SK-N-MC (cell line): Measurements from ENCODE around the gene KRT33B.

Experiments used
- DNase-seq: peaks from one replicate; pipeline ENCODE4 v3.0.0-alpha.2; 2011; ENCODE audit warnings: low read depth, low spot score
- H3K27ac ChIP-seq: fragments of 200-600 bp; sonication (generic); 2 replicates; pipeline ENCODE4 v1.5.1; 2016; ENCODE audit warnings: mixed run types
- H3K36me3 ChIP-seq: fragments of 200-600 bp; sonication (generic); 2 replicates; pipeline ENCODE4 v1.6.1; 2017; ENCODE audit warnings: antibody characterized with exemption, low read length, mixed read lengths; ENCODE audit not compliant: insufficient read depth
- H3K4me3 ChIP-seq: fragments of 200-600 bp; sonication (generic); 2 replicates; pipeline ENCODE4 v1.5.1; 2016
- H3K9ac ChIP-seq: fragments of 200-600 bp; sonication (generic); 2 replicates; pipeline ENCODE4 v1.8.0; 2017; ENCODE audit warnings: mixed run types, mixed read lengths; ENCODE audit not compliant: insufficient read length
- H3K9me3 ChIP-seq: fragments of 200-600 bp; sonication (generic); 2 replicates; pipeline ENCODE4 v1.6.1; 2017; ENCODE audit warnings: low read depth, mild to moderate bottlenecking, antibody characterized with exemption, low read length, moderate library complexity, mixed read lengths
- EZH2 ChIP-seq: fragments of 200-600 bp; sonication (generic); IDR thresholded peaks from one replicate; pipeline ENCODE4 v1.6.1; 2017; ENCODE audit warnings: antibody characterized with exemption
- FOXP2 ChIP-seq: optimal IDR thresholded peaks from 2 replicates; pipeline ENCODE3; 2011; ENCODE audit warnings: mild to moderate bottlenecking, moderate library complexity; ENCODE audit not compliant: insufficient read depth; ENCODE audit errors: extremely low read length, control extremely low read depth
- POLR2AphosphoS5 ChIP-seq: IDR thresholded peaks from 2 replicates; pipeline ENCODE4 v1.6.1; 2012; ENCODE audit warnings: mild to moderate bottlenecking, low read depth, low read length, borderline replicate concordance

The KRT33B gene

GRCh38 chr17:41334385-41335305, 35.0 kb downstream of the KRT33B start:
- H3K4me3 ChIP-seq, result no peak overlapping the region
- no peak overlapping the region for H3K27ac ChIP-seq
- H3K36me3 ChIP-seq, result no peaks in the 10 kb centered on the region
- DNase-seq, result no peak
- H3K9ac ChIP-seq, result no peak overlapping the region
- TF ChIP-seq FOXP2 (no peak), POLR2AphosphoS5 (no peak), EZH2 (no peak)
- H3K9me3 ChIP-seq, result no peaks in the 10 kb centered on the region

GRCh38 chr17:41333836-41334235, 35.8 kb downstream of the KRT33B start:
- H3K4me3 ChIP-seq, result no peak overlapping the region
- H3K9me3 ChIP-seq, result no peaks in the 10 kb centered on the region
- H3K36me3 ChIP-seq, result no peaks in the 10 kb centered on the region
- no peak overlapping the region for H3K9ac ChIP-seq
- H3K27ac ChIP-seq, result no peak overlapping the region
- DNase-seq, result no peak
- TF ChIP-seq POLR2AphosphoS5, result no peak
- TF ChIP-seq EZH2, result no peak
- TF ChIP-seq FOXP2, result no peak

GRCh38 chr17:41333098-41333497, 36.5 kb downstream of the KRT33B start:
- no peak for DNase-seq
- H3K27ac ChIP-seq, result no peak overlapping the region

GRCh38 chr17:41332239-41332638, 37.4 kb downstream of the KRT33B start:
- no peak overlapping the region for H3K9ac ChIP-seq
- H3K4me3 ChIP-seq, result no peak overlapping the region
- no peaks in the 10 kb centered on the region for H3K9me3 ChIP-seq
- no peak for DNase-seq
- H3K27ac ChIP-seq, result no peak overlapping the region
- H3K36me3 ChIP-seq, result no peaks in the 10 kb centered on the region
- no peak for TF ChIP-seq EZH2
- TF ChIP-seq FOXP2, result no peak
- no peak for TF ChIP-seq POLR2AphosphoS5

More at GRCh38 chr17:41333098-41333497, 36.5 kb downstream of the KRT33B start:
- no peak overlapping the region for H3K9ac ChIP-seq
- no peak overlapping the region for H3K4me3 ChIP-seq
- no peak for TF ChIP-seq EZH2
- no peaks in the 10 kb centered on the region for H3K9me3 ChIP-seq
- H3K36me3 ChIP-seq, result no peaks in the 10 kb centered on the region

GRCh38 chr17:41331606-41332005, 38.0 kb downstream of the KRT33B start:
- no peak for DNase-seq

GRCh38 chr17:41329279-41329948, 40.2 kb downstream of the KRT33B start:
- TF ChIP-seq FOXP2 (no peak), EZH2 (no peak), POLR2AphosphoS5 (no peak)

More at GRCh38 chr17:41331606-41332005, 38.0 kb downstream of the KRT33B start:
- no peaks in the 10 kb centered on the region for H3K36me3 ChIP-seq
- H3K27ac ChIP-seq, result no peak overlapping the region
- H3K4me3 ChIP-seq, result no peak overlapping the region
- H3K9ac ChIP-seq, result no peak overlapping the region
- TF ChIP-seq FOXP2, result no peak
- no peak for TF ChIP-seq POLR2AphosphoS5
- TF ChIP-seq EZH2, result no peak
- H3K9me3 ChIP-seq, result no peaks in the 10 kb centered on the region

GRCh38 chr17:41328207-41328606, 41.4 kb downstream of the KRT33B start:
- Histone ChIP-seq H3K4me3 (no peak overlapping the region), H3K9me3 (no peaks in the 10 kb centered on the region), H3K27ac (no peak overlapping the region), H3K9ac (no peak overlapping the region), H3K36me3 (no peaks in the 10 kb centered on the region)
- TF ChIP-seq EZH2, result no peak
- no peak for TF ChIP-seq POLR2AphosphoS5
- no peak for TF ChIP-seq FOXP2
- no peak for DNase-seq

More at GRCh38 chr17:41329279-41329948, 40.2 kb downstream of the KRT33B start:
- no peaks in the 10 kb centered on the region for H3K9me3 ChIP-seq
- no peak overlapping the region for H3K9ac ChIP-seq
- DNase-seq, result no peak
- no peak overlapping the region for H3K4me3 ChIP-seq
- H3K36me3 ChIP-seq, result no peaks in the 10 kb centered on the region
- H3K27ac ChIP-seq, result no peak overlapping the region

- H3K9ac ChIP-seq, result no peak overlapping the region
- no peak overlapping the region for H3K27ac ChIP-seq
- H3K4me3 ChIP-seq, result no peak overlapping the region
- TF ChIP-seq EZH2 (no peak), FOXP2 (no peak), POLR2AphosphoS5 (no peak)
- no peaks in the 10 kb centered on the region for H3K36me3 ChIP-seq
- no peak for DNase-seq
- no peaks in the 10 kb centered on the region for H3K9me3 ChIP-seq
Observed at GRCh38 chr17:41327411-41328120, 42.0 kb downstream of the KRT33B start.
